GM19099 (cell line): ENCODE results near the gene IGF2BP1.

Source experiments
- POLR2A ChIP-seq: IDR thresholded peaks from 3 replicates; pipeline ENCODE4 v1.6.1; 2011; ENCODE audit warnings: low read depth; ENCODE audit not compliant: insufficient read length; ENCODE audit errors: extremely low read depth

The IGF2BP1 gene

DNA sequence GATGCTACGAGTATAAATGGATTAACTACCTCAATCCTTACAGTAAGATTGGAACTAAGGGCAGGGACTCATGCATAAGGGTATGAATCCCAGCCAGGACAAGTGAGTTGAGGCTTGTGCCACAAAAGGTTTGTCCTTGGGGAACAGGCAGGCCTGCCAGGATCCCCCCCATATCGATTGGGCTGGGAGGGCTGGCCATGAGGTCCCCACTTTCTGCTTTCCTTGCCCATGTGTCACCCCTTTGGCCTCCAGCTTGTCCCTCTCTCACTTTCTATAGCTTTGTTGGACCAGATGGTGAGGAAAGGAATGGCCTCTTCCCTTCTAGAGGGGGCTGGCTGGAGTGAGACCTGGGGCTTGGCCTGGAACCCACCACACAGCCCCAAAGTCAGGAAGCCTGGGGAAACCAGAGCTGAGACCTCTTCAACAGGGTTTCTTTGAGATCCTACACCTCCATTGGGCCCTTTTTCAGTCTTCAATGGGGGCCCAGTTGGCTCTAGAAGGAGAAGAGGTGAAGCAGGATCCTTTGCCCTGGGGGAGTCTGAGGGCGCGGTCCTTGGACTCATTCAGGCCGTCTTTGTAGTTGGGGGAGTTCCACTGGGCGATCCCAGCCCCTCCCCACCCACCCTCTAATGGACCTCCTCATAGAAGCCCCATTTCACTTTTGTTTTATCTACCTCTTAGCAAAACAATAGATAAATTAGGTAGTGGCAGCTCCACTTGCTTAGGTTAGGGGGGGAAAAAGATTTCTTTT, 57.3 kb downstream of the IGF2BP1 start:
- no peak for TF ChIP-seq POLR2A

- no peak for TF ChIP-seq POLR2A
Measured at GRCh38 chr17:49055181-49055927, 58.2 kb downstream of the IGF2BP1 start.

GRCh38 chr17:49061524-49061943, 64.3 kb downstream of the IGF2BP1 start:
- TF ChIP-seq POLR2A, result no peak

- no peak for TF ChIP-seq POLR2A
Measured at GRCh38 chr17:49063652-49064051, 66.5 kb downstream of the IGF2BP1 start.

GRCh38 chr17:49067163-49067562, 70.0 kb downstream of the IGF2BP1 start:
- no peak for TF ChIP-seq POLR2A

- no peak for TF ChIP-seq POLR2A
Measured at GRCh38 chr17:49069585-49070273, 72.5 kb downstream of the IGF2BP1 start.

- TF ChIP-seq POLR2A, result no peak
Measured at GRCh38 chr17:49071106-49071505, 73.9 kb downstream of the IGF2BP1 start.

DNA sequence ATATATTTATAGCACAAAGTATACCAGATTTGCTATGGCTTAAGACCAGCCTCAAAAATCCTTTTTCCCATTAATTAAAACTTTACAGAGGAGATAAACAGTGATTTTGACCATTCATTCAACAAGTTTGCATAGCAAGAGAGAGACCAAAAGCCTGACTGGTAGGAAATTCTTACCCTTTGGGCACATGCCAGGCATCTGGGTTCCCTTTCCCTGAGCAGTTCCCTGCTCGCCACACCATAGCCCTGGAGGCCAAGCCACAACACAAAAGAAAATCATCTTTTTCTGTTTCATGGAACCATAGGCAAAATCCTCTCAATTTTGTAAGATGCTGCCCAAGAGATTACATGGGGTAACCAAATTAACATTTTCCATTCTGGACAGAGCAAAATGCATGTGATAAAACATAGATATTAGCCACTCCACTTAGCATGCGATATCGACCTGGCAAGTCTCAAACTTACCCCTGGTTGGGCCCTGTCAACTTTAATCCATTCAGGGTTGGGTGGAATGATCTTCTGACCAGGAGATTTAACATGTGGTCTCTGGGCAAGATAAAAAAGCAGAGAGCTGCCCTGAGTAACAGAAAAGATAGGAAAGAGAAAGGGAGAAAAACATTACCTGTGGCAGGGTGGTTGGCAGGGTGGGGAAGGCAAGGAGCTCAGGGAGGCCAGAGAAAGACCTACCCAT, 77.8 kb downstream of the IGF2BP1 start:
- no peak for TF ChIP-seq POLR2A

DNA sequence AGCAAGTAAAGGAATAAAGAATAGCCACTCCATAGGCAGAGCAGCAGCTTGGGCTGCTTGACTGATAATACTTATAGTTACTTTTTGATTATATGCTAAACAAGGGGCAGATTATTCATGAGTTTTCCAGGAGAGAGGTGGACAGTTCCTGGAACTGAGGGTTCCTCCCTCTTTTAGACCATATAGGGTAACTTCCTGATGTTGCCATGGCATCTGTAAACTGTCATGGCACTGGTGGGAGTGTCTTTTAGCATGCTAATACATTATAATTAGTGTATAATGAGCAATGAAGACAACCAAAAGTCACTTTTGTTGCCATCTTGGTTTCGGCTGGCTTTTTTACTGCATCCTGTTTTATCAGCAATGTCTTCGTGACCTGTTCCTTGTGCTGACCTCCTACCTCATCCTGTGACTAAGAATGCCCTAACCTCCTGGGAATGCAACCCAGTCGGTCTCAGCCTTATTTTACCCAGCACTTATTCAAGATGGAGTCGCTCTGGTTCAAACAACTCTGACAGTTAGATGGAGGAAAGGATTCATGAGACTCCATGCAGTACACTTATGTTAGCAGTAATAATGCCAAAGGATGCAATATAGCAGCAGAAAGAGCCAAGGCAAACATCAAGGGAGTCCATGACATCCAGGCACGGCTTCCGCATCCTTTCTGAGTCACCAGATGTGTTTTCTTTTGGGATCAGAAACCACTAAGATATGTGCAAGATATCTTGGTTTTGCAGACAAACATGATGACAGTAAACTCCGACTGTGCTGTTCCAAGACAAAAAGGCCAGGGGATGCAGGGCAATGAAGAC, 79.6 kb downstream of the IGF2BP1 start:
- no peak for TF ChIP-seq POLR2A

DNA sequence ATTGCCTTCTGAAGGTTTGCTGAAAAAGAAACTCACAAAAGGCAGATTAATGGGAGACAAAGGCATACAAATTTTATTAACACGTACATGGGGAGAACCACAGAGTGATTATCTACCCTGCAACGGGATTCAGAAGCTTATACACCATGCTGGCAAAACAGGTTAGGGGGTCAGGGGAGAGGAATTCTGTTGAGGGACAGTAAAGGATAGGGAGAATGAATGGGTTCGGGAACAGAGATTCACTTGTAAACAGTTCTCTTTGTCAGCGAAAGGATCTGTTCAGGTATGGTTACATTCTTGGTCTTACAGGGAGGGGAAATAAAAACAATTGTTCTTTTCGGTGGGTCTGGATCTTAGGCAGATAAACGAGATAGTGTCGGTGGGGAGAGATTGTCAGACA, 81.1 kb downstream of the IGF2BP1 start:
- no peak for TF ChIP-seq POLR2A

- TF ChIP-seq POLR2A, result no peak
Measured at GRCh38 chr17:49079840-49080663, 82.9 kb downstream of the IGF2BP1 start.

- no peak for TF ChIP-seq POLR2A
Measured at GRCh38 chr17:49082231-49082630, 85.0 kb downstream of the IGF2BP1 start.

DNA sequence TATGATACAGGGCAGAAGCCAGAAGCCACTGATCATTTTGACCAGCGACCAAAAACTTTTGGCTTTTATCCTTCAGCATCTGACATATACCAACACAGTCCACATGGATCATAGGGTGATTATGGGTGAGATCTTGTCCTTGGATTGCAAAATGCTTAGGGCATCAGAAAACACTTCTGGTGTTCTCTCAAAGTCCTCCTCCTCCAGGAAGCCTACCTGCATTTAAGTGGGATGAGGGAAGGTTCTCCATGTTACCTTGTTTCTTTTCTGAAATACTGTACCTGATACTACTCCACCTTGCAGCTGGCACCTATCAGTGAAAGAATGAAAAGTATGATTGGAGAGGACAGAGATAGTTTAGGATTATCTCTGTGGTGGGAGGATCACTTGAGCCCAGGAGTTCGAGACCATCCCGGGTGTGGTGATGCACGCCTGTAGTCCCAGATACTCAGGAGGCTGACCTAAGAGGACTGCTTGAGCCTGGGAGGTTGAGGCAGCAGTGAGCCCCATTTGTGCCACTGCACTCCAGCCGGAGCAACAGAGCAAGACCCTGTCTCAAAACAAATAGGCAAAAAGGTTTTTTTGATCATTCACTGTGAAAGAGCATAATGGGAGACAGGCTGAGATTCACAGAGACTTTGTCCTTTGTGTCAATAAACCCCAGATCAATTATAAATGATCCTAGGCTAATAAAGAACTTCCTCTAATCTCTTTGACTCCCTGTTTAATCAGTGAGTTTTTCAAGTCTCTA, 88.6 kb downstream of the IGF2BP1 start:
- no peak for TF ChIP-seq POLR2A
